GM18526 (cell line): ENCODE data around the gene VMAC.

Experiments used
- POLR2A ChIP-seq: IDR thresholded peaks from 3 replicates; pipeline ENCODE4 v1.6.1; 2011; ENCODE audit not compliant: insufficient read length; ENCODE audit errors: extremely low read depth

The VMAC gene

GRCh38 chr19:5916181-5916708 lies 11.6 kb downstream of the VMAC start:
- TF ChIP-seq POLR2A = no peak

- TF ChIP-seq POLR2A = no peak
Measured at GRCh38 chr19:5917431-5918107, 12.9 kb downstream of the VMAC start.

GRCh38 chr19:5918463-5919079 lies 13.9 kb downstream of the VMAC start:
- TF ChIP-seq POLR2A = no peak

GRCh38 chr19:5921516-5922160 lies 17.0 kb downstream of the VMAC start:
- no peak for TF ChIP-seq POLR2A

GRCh38 chr19:5922161-5922545 lies 17.5 kb downstream of the VMAC start:
- no peak for TF ChIP-seq POLR2A

- no peak for TF ChIP-seq POLR2A
Measured at GRCh38 chr19:5923356-5923755, 18.7 kb downstream of the VMAC start.

- TF ChIP-seq POLR2A = no peak
Measured at GRCh38 chr19:5925830-5926427, 21.3 kb downstream of the VMAC start.

GRCh38 chr19:5926641-5927440 lies 22.2 kb downstream of the VMAC start:
- TF ChIP-seq POLR2A = no peak

- TF ChIP-seq POLR2A = no peak
Measured at GRCh38 chr19:5927441-5927821, 22.8 kb downstream of the VMAC start.

GRCh38 chr19:5929179-5929578 lies 24.5 kb downstream of the VMAC start:
- TF ChIP-seq POLR2A = no peak

GRCh38 chr19:5929625-5930024 lies 25.0 kb downstream of the VMAC start:
- TF ChIP-seq POLR2A = no peak

GRCh38 chr19:5931251-5931650 lies 26.6 kb downstream of the VMAC start:
- no peak for TF ChIP-seq POLR2A

GRCh38 chr19:5932146-5932545 lies 27.5 kb downstream of the VMAC start:
- TF ChIP-seq POLR2A = no peak

GRCh38 chr19:5932609-5933262 lies 28.1 kb downstream of the VMAC start:
- no peak for TF ChIP-seq POLR2A
